PC-9 (cell line): ENCODE measurements around the gene PROK1.

Experiments
- EZH2 ChIP-seq: fragments of 200-600 bp; sonication (generic); IDR thresholded peaks from 2 replicates; pipeline ENCODE4 v1.8.0; 2017; ENCODE audit warnings: antibody characterized with exemption, low read depth
- TF ChIP-seq, protein P1 (sequence below): fragments of 200-600 bp; sonication (generic); conservative IDR thresholded peaks from 2 replicates; pipeline ENCODE4 v1.6.1; 2017; ENCODE audit warnings: mixed run types, antibody characterized with exemption, mild to moderate bottlenecking, moderate library complexity

DNA sequence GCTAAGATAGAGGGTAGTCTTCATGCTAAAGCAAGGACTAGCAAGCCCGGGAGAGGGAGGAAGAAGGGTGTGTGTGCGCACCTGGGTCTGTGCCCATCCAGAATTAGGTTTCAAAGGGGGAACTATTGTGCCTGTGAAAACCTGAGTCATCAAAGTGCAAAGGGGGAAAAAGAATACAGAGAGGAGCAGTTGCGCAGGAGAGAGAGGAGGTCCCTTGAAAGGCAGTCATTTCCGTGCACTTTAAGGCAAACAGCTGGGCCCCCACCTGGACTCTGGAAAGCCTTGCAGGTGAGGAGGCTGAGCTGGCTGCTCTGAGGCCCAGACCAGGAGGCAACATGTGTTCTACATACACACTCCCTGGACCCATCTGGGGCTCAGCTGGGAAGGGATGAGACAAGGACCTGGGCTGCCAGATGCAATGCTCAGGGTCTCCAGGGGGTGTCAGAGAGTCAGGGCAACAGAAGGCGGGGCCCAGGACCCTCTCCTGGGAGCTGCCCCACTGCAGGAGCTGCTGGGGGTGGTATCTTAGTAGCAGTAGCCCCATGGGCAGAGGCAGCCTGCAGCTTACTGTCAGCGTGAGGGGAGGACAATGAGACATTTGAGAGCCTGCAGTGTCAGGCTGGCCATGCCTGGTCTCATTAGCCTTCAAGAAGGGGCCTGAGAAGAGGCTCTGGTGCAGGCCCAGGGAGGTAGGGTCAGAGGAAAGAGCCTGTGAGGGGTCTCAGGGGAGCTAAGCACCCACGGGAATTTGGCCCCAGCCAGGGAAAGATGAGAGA is 14.3 kb downstream of the PROK1 start:
- TF ChIP-seq, protein P1, sequence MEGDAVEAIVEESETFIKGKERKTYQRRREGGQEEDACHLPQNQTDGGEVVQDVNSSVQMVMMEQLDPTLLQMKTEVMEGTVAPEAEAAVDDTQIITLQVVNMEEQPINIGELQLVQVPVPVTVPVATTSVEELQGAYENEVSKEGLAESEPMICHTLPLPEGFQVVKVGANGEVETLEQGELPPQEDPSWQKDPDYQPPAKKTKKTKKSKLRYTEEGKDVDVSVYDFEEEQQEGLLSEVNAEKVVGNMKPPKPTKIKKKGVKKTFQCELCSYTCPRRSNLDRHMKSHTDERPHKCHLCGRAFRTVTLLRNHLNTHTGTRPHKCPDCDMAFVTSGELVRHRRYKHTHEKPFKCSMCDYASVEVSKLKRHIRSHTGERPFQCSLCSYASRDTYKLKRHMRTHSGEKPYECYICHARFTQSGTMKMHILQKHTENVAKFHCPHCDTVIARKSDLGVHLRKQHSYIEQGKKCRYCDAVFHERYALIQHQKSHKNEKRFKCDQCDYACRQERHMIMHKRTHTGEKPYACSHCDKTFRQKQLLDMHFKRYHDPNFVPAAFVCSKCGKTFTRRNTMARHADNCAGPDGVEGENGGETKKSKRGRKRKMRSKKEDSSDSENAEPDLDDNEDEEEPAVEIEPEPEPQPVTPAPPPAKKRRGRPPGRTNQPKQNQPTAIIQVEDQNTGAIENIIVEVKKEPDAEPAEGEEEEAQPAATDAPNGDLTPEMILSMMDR, result no peak
- TF ChIP-seq EZH2, result no peak
